Measurements from ENCODE around the gene LPP.

- TF ChIP-seq EZH2 (IDR thresholded peaks at IDR 0.05; ENCODE audit: borderline replicate concordance, insufficient read depth, low read depth, low read length, poor library complexity, severe bottlenecking) = no peak
- TF ChIP-seq CTCF (IDR thresholded peaks at IDR 0.05) = no peak
Observed at GRCh38 chr3:188391592-188391991, 237.6 kb downstream of the LPP start.
